IPS-18a (cell line): ENCODE results near the gene METAP1.
"Not testable (repeated sequence)": the region's sequence is repeated elsewhere in the genome, so short reads cannot be mapped to it uniquely, and the experiment has no call there.

Experiments used
- H3K27ac ChIP-seq: one replicate; pipeline ENCODE4 v1.5.1; 2013; ENCODE audit warnings: low read length
- H3K27me3 ChIP-seq: one replicate; pipeline ENCODE4 v1.6.1; 2013; ENCODE audit warnings: mild to moderate bottlenecking, low read length; ENCODE audit not compliant: control insufficient read depth, insufficient read depth
- H3K36me3 ChIP-seq: one replicate; pipeline ENCODE4 v1.6.1; 2013; ENCODE audit warnings: low read depth, low read length; ENCODE audit not compliant: control insufficient read depth
- H3K4me1 ChIP-seq: one replicate; pipeline ENCODE4 v1.6.1; 2013; ENCODE audit warnings: low read depth, low read length; ENCODE audit not compliant: control insufficient read depth
- H3K4me3 ChIP-seq: one replicate; pipeline ENCODE4 v1.5.1; 2013; ENCODE audit warnings: low read length
- H3K9ac ChIP-seq: one replicate; pipeline ENCODE4 v1.6.1; 2013; ENCODE audit warnings: mild to moderate bottlenecking, low read length, moderate library complexity
- H3K9me3 ChIP-seq: one replicate; pipeline ENCODE4 v1.6.1; 2013; ENCODE audit warnings: low read depth, low read length; ENCODE audit not compliant: control insufficient read depth

METAP1 gene

GRCh38 chr4:98969878-98970785 is 25.4 kb upstream of the METAP1 start:
- Histone ChIP-seq H3K9ac (no peak overlapping the region), H3K9me3 (no peaks in the 10 kb centered on the region), H3K27me3 (no peaks in the 10 kb centered on the region), H3K36me3 (no peaks in the 10 kb centered on the region), H3K4me1 (no peaks in the 10 kb centered on the region), H3K4me3 (no peak overlapping the region), H3K27ac (no peak overlapping the region)

- H3K9ac ChIP-seq, result no peak overlapping the region
- H3K4me3 ChIP-seq, result no peak overlapping the region
- no peaks in the 10 kb centered on the region for H3K27me3 ChIP-seq
- no peaks in the 10 kb centered on the region for H3K36me3 ChIP-seq
- H3K4me1 ChIP-seq, result no peaks in the 10 kb centered on the region
- no peaks in the 10 kb centered on the region for H3K9me3 ChIP-seq
- H3K27ac ChIP-seq, result no peak overlapping the region
These were observed 18.8 kb upstream of the METAP1 start for GRCh38 chr4:98976716-98977115.

GRCh38 chr4:98977557-98977956 is 18.0 kb upstream of the METAP1 start:
- H3K27me3 ChIP-seq, result no peaks in the 10 kb centered on the region
- H3K9me3 ChIP-seq, result no peaks in the 10 kb centered on the region
- no peak overlapping the region for H3K9ac ChIP-seq
- H3K4me3 ChIP-seq, result no peak overlapping the region
- H3K4me1 ChIP-seq, result no peaks in the 10 kb centered on the region
- H3K36me3 ChIP-seq, result no peaks in the 10 kb centered on the region
- no peak overlapping the region for H3K27ac ChIP-seq

- H3K27me3 ChIP-seq, result no peaks in the 10 kb centered on the region
- H3K9ac ChIP-seq, result no peak overlapping the region
- H3K27ac ChIP-seq, result no peak overlapping the region
- H3K36me3 ChIP-seq, result no peaks in the 10 kb centered on the region
- H3K4me3 ChIP-seq, result no peak overlapping the region
- no peaks in the 10 kb centered on the region for H3K4me1 ChIP-seq
- H3K9me3 ChIP-seq, result no peaks in the 10 kb centered on the region
These were observed 7.8 kb upstream of the METAP1 start for GRCh38 chr4:98987720-98988119.

GRCh38 chr4:98992835-98993234 is 2.7 kb upstream of the METAP1 start:
- H3K36me3 ChIP-seq, H3K27me3 ChIP-seq, H3K9me3 ChIP-seq, H3K4me3 ChIP-seq, H3K27ac ChIP-seq, H3K9ac ChIP-seq: not testable (repeated sequence)
- peaks cover 11% of the 10 kb centered on the region for H3K4me1 ChIP-seq

- H3K9ac ChIP-seq, result no peak overlapping the region
- peaks cover 11% of the 10 kb centered on the region for H3K4me1 ChIP-seq
- no peaks in the 10 kb centered on the region for H3K27me3 ChIP-seq
- no peak overlapping the region for H3K27ac ChIP-seq
- H3K9me3 ChIP-seq, result no peaks in the 10 kb centered on the region
- no peak overlapping the region for H3K4me3 ChIP-seq
- H3K36me3 ChIP-seq, result no peaks in the 10 kb centered on the region
These were observed 2.0 kb upstream of the METAP1 start for GRCh38 chr4:98993419-98994071.

- no peaks in the 10 kb centered on the region for H3K27me3 ChIP-seq
- no peaks in the 10 kb centered on the region for H3K36me3 ChIP-seq
- no peaks in the 10 kb centered on the region for H3K9me3 ChIP-seq
- peak overlapping the region; percentile 41 for H3K9ac ChIP-seq
- no peak overlapping the region for H3K27ac ChIP-seq
- H3K4me3 ChIP-seq, result peak overlapping the region; percentile 64
- H3K4me1 ChIP-seq, result peaks cover 11% of the 10 kb centered on the region
These were observed 893 bp upstream of the METAP1 start for GRCh38 chr4:98994474-98995182.

- Histone ChIP-seq H3K4me3 (peak overlapping the region; percentile 96), H3K27ac (peak overlapping the region; percentile 81), H3K9me3 (no peaks in the 10 kb centered on the region)
These were observed 689 bp downstream of the METAP1 start for GRCh38 chr4:98996056-98996764.

GRCh38 chr4:98996765-98997068 is 1.2 kb downstream of the METAP1 start:
- Histone ChIP-seq H3K36me3 (no peaks in the 10 kb centered on the region), H3K9me3 (no peaks in the 10 kb centered on the region), H3K4me1 (peaks cover 11% of the 10 kb centered on the region), H3K27me3 (no peaks in the 10 kb centered on the region), H3K4me3 (peak overlapping the region; percentile 96), H3K27ac (peak overlapping the region; percentile 81), H3K9ac (peak overlapping the region; percentile 96)

More at GRCh38 chr4:98996056-98996764, 689 bp downstream of the METAP1 start:
- Histone ChIP-seq H3K4me1 (peaks cover 11% of the 10 kb centered on the region), H3K36me3 (no peaks in the 10 kb centered on the region), H3K27me3 (no peaks in the 10 kb centered on the region), H3K9ac (peak overlapping the region; percentile 96)

GRCh38 chr4:98997166-98997565 is 1.6 kb downstream of the METAP1 start:
- Histone ChIP-seq H3K4me3 (peak overlapping the region; percentile 96), H3K9ac (peak overlapping the region; percentile 96)

GRCh38 chr4:98998551-98998950 is 3.0 kb downstream of the METAP1 start:
- H3K9me3 ChIP-seq, result no peaks in the 10 kb centered on the region
- H3K9ac ChIP-seq, result no peak overlapping the region
- no peak overlapping the region for H3K27ac ChIP-seq
- peaks cover 27% of the 10 kb centered on the region for H3K4me1 ChIP-seq
- no peaks in the 10 kb centered on the region for H3K36me3 ChIP-seq
- H3K4me3 ChIP-seq, result no peak overlapping the region
- no peaks in the 10 kb centered on the region for H3K27me3 ChIP-seq

More at GRCh38 chr4:98997166-98997565, 1.6 kb downstream of the METAP1 start:
- H3K27ac ChIP-seq, result no peak overlapping the region
- no peaks in the 10 kb centered on the region for H3K27me3 ChIP-seq
- H3K36me3 ChIP-seq, result no peaks in the 10 kb centered on the region
- H3K4me1 ChIP-seq, result peaks cover 15% of the 10 kb centered on the region
- H3K9me3 ChIP-seq, result no peaks in the 10 kb centered on the region
